Measurements from ENCODE around the gene DNM1.

- no peak for TF ChIP-seq POLR2A (IDR thresholded peaks at IDR 0.05)
- no peak for TF ChIP-seq CTCF (IDR thresholded peaks at IDR 0.05)
- TF ChIP-seq POLR2AphosphoS5 (IDR thresholded peaks at IDR 0.05) = no peak
- TF ChIP-seq EP300 (IDR thresholded peaks at IDR 0.05) = no peak
Observed at GRCh38 chr9:128258326-128258725, 55.1 kb downstream of the DNM1 start.
